HG03342 (cell line): Measurements from ENCODE around the gene MUC13.

Source experiments
- ATAC-seq: cut with Tn5 transposase; IDR thresholded peaks from one replicate; pipeline ENCODE4 v1.9.1; 2021; ENCODE audit warnings: mild to moderate bottlenecking, moderate library complexity; ENCODE audit not compliant: unreplicated experiment

MUC13 gene

GRCh38 chr3:124879337-124879680 is 55.2 kb downstream of the MUC13 start:
- ATAC-seq, result no peak

- ATAC-seq, result no peak
Observed at GRCh38 chr3:124878561-124879336, 55.8 kb downstream of the MUC13 start.

- ATAC-seq, result no peak
Observed at GRCh38 chr3:124877674-124878073, 56.9 kb downstream of the MUC13 start.

- ATAC-seq, result no peak
Observed at GRCh38 chr3:124876401-124876878, 58.1 kb downstream of the MUC13 start.

- ATAC-seq, result no peak
Observed at GRCh38 chr3:124873226-124873625, 61.3 kb downstream of the MUC13 start.

GRCh38 chr3:124867511-124867910 is 67.0 kb downstream of the MUC13 start:
- ATAC-seq, result no peak

- ATAC-seq, result no peak
Observed at GRCh38 chr3:124862006-124862405, 72.5 kb downstream of the MUC13 start.

- ATAC-seq, result no peak
Observed at GRCh38 chr3:124861041-124861440, 73.5 kb downstream of the MUC13 start.

- no peak for ATAC-seq
Observed at GRCh38 chr3:124860599-124860998, 74.0 kb downstream of the MUC13 start.

- no peak for ATAC-seq
Observed at GRCh38 chr3:124859025-124859424, 75.5 kb downstream of the MUC13 start.

- ATAC-seq, result no peak
Observed at GRCh38 chr3:124858275-124858674, 76.3 kb downstream of the MUC13 start.

GRCh38 chr3:124856677-124857076 is 77.9 kb downstream of the MUC13 start:
- ATAC-seq, result no peak
